Mammary epithelial cell (primary cell): Measurements from ENCODE around the gene UBE2G2.

Source experiments
- EZH2 ChIP-seq: IDR thresholded peaks from 2 replicates; pipeline ENCODE4 v1.6.1; 2012; ENCODE audit warnings: low read length, inconsistent platforms, borderline replicate concordance
- TF ChIP-seq, protein P1 (sequence below), 2 donors: IDR thresholded peaks in 1 of 2; conservative IDR thresholded peaks in 1 of 2; 2 replicates each; pipeline ENCODE4 v1.5.1; 2011 to 2012; ENCODE audit warnings: inconsistent platforms in 2 of 2, low read length in 2 of 2, mild to moderate bottlenecking in 2 of 2, control low read depth in 1 of 2, low read depth in 1 of 2; ENCODE audit not compliant: insufficient read depth in 1 of 2; ENCODE audit errors: extremely low read depth in 1 of 2

DNA sequence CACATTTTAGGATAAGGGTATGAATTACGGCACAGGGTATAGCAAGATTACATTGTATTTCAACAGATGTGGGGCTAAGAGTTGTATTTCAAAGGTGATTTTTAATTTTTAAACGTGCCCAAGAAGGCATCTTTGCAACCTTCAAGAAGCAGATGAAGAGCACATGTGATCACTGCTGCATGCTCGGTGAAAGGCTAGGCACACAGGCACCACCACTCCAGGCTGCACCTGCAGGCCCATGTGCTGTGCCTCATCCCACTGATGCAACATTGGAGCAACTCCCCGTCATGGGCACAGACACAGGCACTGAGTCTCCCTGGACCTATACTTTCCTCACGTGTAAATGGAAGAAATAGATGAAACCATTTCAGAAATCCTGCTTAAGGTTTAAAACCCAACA lies 23.5 kb downstream of the UBE2G2 start:
- TF ChIP-seq, protein P1, sequence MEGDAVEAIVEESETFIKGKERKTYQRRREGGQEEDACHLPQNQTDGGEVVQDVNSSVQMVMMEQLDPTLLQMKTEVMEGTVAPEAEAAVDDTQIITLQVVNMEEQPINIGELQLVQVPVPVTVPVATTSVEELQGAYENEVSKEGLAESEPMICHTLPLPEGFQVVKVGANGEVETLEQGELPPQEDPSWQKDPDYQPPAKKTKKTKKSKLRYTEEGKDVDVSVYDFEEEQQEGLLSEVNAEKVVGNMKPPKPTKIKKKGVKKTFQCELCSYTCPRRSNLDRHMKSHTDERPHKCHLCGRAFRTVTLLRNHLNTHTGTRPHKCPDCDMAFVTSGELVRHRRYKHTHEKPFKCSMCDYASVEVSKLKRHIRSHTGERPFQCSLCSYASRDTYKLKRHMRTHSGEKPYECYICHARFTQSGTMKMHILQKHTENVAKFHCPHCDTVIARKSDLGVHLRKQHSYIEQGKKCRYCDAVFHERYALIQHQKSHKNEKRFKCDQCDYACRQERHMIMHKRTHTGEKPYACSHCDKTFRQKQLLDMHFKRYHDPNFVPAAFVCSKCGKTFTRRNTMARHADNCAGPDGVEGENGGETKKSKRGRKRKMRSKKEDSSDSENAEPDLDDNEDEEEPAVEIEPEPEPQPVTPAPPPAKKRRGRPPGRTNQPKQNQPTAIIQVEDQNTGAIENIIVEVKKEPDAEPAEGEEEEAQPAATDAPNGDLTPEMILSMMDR (conservative IDR thresholded peaks at IDR 0.05 in 1 of 2, IDR thresholded peaks at IDR 0.05 in 1 of 2; ENCODE audit: extremely low read depth in 1 of 2, insufficient read depth in 1 of 2, low read depth in 1 of 2, low read length in 2 of 2), result no peak
- TF ChIP-seq EZH2, result no peak
